GM12865 (cell line): Measurements from ENCODE around the gene ATG5.
A peak's percentile ranks its signal among the peaks of the same experiment; 100 is the strongest.

Source experiments
- DNase-seq: peaks from one replicate; pipeline ENCODE4 v3.0.0; 2010; ENCODE audit warnings: low read depth
- H3K4me3 ChIP-seq: 2 replicates; pipeline ENCODE4 v1.5.1; 2011; ENCODE audit warnings: mild to moderate bottlenecking, low read depth, low read length, control low read depth
- TF ChIP-seq, protein P1 (sequence below): IDR thresholded peaks from 2 replicates; pipeline ENCODE4 v1.5.1; 2011; ENCODE audit warnings: low read length, control low read depth, low read depth, inconsistent platforms; ENCODE audit not compliant: insufficient read depth; ENCODE audit errors: missing control alignments

ATG5 gene

DNA sequence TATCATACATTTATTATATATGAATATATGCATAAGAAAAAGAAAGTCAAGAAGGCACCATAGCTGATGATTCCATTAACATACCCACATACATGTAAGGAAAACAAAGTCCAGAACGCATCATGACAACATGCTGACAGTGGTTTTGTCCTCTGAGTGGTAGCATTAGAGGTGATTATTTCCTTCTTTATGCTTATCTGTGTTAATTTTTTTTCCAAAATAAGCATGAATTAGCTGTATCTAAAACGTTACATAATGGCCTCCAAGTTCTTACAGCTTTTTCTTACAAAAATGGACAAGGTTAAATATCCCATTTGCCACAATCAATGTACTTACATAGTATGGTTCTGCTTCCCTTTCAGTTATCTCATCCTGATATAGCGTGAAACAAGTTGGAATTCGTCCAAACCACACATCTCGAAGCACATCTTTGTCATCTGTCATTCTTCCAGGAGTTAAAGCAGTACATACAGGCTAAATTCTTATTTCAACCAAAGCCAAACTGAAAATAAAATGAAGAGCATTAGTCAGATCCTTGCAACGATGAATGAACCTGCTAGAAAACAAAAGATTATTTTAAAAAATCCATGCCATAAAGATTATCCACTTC is 9.7 kb downstream of the ATG5 start:
- TF ChIP-seq, protein P1, sequence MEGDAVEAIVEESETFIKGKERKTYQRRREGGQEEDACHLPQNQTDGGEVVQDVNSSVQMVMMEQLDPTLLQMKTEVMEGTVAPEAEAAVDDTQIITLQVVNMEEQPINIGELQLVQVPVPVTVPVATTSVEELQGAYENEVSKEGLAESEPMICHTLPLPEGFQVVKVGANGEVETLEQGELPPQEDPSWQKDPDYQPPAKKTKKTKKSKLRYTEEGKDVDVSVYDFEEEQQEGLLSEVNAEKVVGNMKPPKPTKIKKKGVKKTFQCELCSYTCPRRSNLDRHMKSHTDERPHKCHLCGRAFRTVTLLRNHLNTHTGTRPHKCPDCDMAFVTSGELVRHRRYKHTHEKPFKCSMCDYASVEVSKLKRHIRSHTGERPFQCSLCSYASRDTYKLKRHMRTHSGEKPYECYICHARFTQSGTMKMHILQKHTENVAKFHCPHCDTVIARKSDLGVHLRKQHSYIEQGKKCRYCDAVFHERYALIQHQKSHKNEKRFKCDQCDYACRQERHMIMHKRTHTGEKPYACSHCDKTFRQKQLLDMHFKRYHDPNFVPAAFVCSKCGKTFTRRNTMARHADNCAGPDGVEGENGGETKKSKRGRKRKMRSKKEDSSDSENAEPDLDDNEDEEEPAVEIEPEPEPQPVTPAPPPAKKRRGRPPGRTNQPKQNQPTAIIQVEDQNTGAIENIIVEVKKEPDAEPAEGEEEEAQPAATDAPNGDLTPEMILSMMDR, result no peak
- DNase-seq, result no peak
- no peak overlapping the region for H3K4me3 ChIP-seq

DNA sequence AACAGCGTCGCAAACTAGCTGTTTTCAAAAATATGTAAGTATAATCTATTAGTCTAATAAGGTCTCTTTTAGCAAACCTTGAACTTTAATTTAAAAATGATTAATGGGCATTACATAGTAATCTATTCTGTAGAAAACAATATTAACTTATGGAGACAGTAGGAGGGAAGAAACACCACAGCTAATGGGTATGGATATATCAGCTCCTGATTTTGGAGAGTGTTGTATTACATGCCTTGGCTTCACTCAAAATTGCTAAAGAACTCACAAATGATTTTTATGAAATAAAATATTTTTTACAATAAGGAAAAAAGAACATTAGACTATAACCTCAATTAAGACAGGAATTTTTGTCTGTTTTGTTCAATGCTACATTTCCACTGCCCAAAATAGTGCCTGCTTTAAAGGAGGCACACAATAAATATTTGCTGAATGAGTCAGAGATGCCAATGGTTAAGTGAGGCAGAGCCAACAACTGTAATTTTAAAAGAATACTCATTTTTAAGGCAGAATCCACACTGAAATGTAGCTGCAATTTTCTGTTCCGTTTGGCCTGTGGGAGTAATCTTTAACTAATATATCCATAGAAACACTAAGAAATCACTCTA is 15.7 kb downstream of the ATG5 start:
- DNase-seq, result no peak
- no peak overlapping the region for H3K4me3 ChIP-seq
- TF ChIP-seq, protein P1, result no peak

DNA sequence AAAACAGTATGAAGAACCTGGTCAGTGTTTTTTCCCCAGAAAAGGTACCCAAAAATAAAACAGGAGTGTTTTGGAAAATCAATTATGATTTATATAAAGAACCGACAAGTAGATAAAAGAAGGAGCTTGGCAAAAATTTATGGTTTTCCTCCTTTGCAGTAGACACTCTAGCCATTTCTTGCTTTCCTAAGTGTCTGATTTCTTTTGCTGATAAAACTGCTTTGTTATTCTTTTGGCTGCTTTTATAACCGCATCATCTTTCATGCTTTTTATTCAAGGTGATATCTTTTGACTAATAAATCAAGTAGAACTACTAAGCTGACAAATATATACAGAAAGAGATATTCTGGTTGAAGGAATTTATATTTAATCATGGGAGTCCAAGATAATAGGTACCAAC is 16.6 kb downstream of the ATG5 start:
- H3K4me3 ChIP-seq, result no peak overlapping the region
- no peak for DNase-seq
- TF ChIP-seq, protein P1, result no peak

DNA sequence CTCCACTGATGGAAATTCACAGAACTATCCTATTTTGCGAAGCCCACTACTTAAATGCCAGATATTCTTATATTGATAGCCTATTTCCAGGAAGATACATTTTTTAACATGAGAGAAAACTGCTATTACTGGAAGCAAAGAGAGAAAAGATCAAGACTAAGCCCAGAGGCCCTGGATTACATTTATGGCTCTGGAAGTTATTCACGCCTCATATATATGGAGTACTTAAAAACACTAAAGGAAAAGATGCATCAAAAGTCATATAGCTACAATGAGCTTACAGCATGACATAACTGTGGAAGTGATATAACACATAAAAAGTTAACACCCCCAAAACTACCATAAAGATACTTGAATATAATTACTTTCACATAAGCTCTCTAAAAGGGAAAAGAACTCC is 19.8 kb downstream of the ATG5 start:
- DNase-seq, result no peak
- TF ChIP-seq, protein P1, result no peak
- H3K4me3 ChIP-seq, result no peak overlapping the region

DNA sequence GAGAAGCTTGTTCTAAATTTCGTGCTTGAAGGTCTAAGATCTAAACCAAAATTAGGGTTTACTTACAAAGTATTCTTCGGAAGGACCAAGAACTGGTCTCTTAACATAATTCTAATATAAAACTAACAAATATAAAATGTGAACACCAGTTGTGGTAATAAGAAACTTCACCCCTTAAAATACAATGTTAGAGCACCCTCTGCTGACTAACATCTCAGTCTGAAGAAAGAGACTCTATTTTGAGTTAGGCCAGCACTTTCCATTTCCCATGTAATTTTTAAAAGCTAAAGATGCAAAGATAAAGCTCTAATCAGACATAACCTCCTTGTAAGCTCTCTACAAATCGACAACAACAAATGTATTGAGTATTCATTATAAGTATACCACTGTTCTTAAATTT is 24.6 kb downstream of the ATG5 start:
- TF ChIP-seq, protein P1, result peak; percentile 42
- peak; percentile 48 for DNase-seq
- no peak overlapping the region for H3K4me3 ChIP-seq

DNA sequence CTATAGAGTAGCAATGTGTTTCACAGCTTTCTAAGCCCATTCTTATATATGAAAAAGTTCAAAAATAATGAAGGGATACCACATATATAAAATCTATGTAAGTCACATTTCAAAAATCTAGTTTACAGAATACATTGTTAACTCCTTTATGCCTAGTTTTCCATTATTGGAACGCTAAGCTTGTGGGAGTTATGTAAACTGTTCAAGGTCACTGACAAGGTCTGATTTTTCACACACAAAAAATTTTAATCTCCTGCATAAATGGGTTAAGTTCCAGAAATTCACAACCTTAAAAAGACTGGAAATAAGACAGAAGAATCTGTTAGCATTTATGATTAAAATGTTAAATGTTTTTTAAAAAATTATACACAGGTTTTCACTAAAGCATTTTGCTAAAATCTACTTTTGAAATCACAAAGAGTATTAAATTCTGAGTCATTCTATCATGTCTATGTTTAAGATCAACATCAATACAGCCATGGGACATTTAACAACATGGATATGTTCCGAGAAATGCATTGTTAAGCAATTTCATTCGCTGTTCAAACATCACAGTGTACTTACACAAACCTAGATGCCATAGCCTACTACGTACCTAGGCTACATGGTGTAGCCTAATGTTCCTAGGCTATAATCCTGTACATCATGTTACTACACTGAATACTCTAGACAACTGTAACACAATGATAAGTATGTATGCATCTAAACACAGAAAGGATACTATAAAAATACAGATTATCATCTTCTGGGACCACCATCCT is 25.4 kb downstream of the ATG5 start:
- DNase-seq, result no peak
- no peak overlapping the region for H3K4me3 ChIP-seq
- TF ChIP-seq, protein P1, result no peak
